Heart left ventricle (tissue), 13 donors: ENCODE measurements around the gene ATP6V0A4.
"Not testable (repeated sequence)": the region's sequence is repeated elsewhere in the genome, so short reads cannot be mapped to it uniquely, and the experiment has no call there.

Experiments used
- CTCF ChIP-seq, 12 donors: fragments of 200-600 bp; sonication (generic) in 4 of 12; IDR thresholded peaks; one replicate each; pipeline versions ENCODE4 v1.5.0 to v1.8.0; 2018 to 2022; ENCODE audit warnings: antibody characterized with exemption in 12 of 12, mild to moderate bottlenecking in 5 of 12
- POLR2A ChIP-seq, 2 donors: fragments of 450-650 bp; IDR thresholded peaks; one replicate each; pipeline ENCODE4 v1.6.1; 2017; ENCODE audit warnings: antibody characterized with exemption in 2 of 2, mild to moderate bottlenecking in 2 of 2, moderate library complexity in 2 of 2
- donor health status: ischemic (EF 13 %, LVEDD 7.1; RV severe dilation, severe dysfunction).
- donor health status: DM: no; HTN: yes; CAD: no.
- donor health status: DM: no; HTN: no; CAD: no.
- donor health status: ischemic (EF 25% LVEDD 6.9; RV normal size, moderate dysfunction).
- donor health status: ischemic (EF 25% LVEDD 5.7; RV mildly dilated, moderate dysfunction).
- donor health status: ischemic (EF 35%, LVEDD 5.7; RV mildly dilated, moderate dysfunction).
- donor health status: nonischemic (EF 11% LVEDD 7.7; RV severe dilation, severe dysfunction).
- donor health status: DM: yes; HTN: yes; CAD: no.
- donor health status: PGD.
- donor health status: ischemic (EF 29% LVEDD 5.4; RV normal size, mild dysfunction).
- donor health status: nonischemic (EF 23%, LVEDD 6.1; RV moderate dilation, normal function).

- TF ChIP-seq CTCF, POLR2A (IDR thresholded peaks at IDR 0.05): not testable (repeated sequence)
Measured at GRCh38 chr7:138811327-138811726, 13.3 kb upstream of the ATP6V0A4 start.
